Peyer's patch (tissue), 4 donors: ENCODE measurements around the gene SLC24A4.

Source experiments
- CTCF ChIP-seq, 6 experiments: fragments of 450-650 bp in 4 of 6; fragments of 200-600 bp in 2 of 6; sonication (generic) in 1 of 6; IDR thresholded peaks; one replicate each; pipeline ENCODE4 v1.5.1; 2017 to 2019; ENCODE audit warnings: antibody characterized with exemption in 6 of 6, mild to moderate bottlenecking in 3 of 6, moderate library complexity in 1 of 6
- POLR2A ChIP-seq, 2 donors: fragments of 450-650 bp; IDR thresholded peaks; one replicate each; pipeline ENCODE4 v1.5.1; 2017; ENCODE audit warnings: antibody characterized with exemption in 2 of 2, mild to moderate bottlenecking in 2 of 2, moderate library complexity in 2 of 2

GRCh38 chr14:92277031-92277430 lies 45.9 kb upstream of the SLC24A4 start:
- TF ChIP-seq CTCF (IDR thresholded peaks at IDR 0.05) (no peak), POLR2A (IDR thresholded peaks at IDR 0.05) (no peak)
